Adipocyte (in vitro differentiated cells): Measurements from ENCODE around the gene TEX12.
A peak's percentile ranks its signal among the peaks of the same experiment; 100 is the strongest.
"Not testable (repeated sequence)": the region's sequence is repeated elsewhere in the genome, so short reads cannot be mapped to it uniquely, and the experiment has no call there.

Experiments
- DNase-seq: peaks from one replicate; pipeline ENCODE4 v3.0.0-alpha.2; 2015; ENCODE audit warnings: low read depth
- H3K27me3 ChIP-seq: replicated peaks from 2 replicates; pipeline ENCODE4 v1.7.0; 2013; ENCODE audit warnings: mild to moderate bottlenecking, low read length, moderate library complexity; ENCODE audit not compliant: control insufficient read depth, insufficient read depth
- H3K36me3 ChIP-seq: 2 replicates; pipeline ENCODE4 v1.7.0; 2013; ENCODE audit warnings: low read length, mild to moderate bottlenecking, moderate library complexity; ENCODE audit not compliant: control insufficient read depth, insufficient read depth, severe bottlenecking
- H3K4me1 ChIP-seq: 2 replicates; pipeline ENCODE4 v1.7.0; 2013; ENCODE audit warnings: mild to moderate bottlenecking, low read length, moderate library complexity; ENCODE audit not compliant: control insufficient read depth, insufficient read depth
- H3K4me3 ChIP-seq: 2 replicates; pipeline ENCODE4 v1.7.0; 2013; ENCODE audit warnings: mild to moderate bottlenecking, low read length, moderate library complexity
- H3K9ac ChIP-seq: 2 replicates; pipeline ENCODE4 v1.7.0; 2013; ENCODE audit warnings: mild to moderate bottlenecking, low read length, moderate library complexity
- H3K9me3 ChIP-seq: 2 replicates; pipeline ENCODE4 v1.7.0; 2013; ENCODE audit warnings: mild to moderate bottlenecking, low read length, moderate library complexity; ENCODE audit not compliant: control insufficient read depth

Gene TEX12

DNA sequence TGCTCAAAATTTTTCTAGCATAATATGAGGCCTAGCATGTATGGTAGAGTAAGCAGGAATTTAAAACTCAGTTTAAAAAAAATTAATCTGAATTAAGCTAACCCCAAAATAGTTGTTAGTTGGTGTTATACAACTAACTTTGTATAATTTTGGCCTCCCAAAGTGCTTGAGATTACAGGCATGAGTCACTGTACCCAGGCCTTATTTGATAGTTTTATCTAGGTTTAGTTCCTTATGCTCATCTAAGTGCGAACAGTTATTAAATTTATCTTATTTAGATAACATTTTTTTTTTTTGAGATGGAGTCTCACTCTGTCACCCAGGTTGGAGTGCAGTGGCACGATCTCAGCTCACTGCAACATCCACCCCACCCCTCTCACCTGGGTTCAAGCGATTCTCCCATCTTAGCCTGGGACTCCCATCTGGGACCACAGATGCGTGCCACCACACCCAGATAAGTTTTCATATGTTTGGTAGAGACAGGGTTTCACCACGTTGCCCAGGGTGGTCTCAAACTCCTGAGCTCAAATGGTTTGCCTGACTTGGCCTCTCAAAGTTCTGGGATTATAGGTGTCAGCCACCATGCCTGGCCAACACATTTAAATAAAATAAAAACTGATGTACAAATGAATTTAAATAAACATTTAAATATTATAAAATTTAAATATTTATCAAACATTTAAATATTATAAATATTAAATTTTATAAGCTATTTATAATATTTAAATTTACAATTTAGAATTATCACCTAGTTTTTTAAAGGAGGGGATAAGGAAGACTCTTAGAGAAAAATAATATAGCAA is 10.8 kb upstream of the TEX12 start:
- Histone ChIP-seq H3K36me3 (no peaks in the 10 kb centered on the region), H3K9ac (no peak overlapping the region), H3K27me3 (no peaks in the 10 kb centered on the region), H3K4me1 (peaks cover 21% of the 10 kb centered on the region), H3K4me3 (no peak overlapping the region), H3K9me3 (no peaks in the 10 kb centered on the region)
- peak; percentile 6 for DNase-seq

DNA sequence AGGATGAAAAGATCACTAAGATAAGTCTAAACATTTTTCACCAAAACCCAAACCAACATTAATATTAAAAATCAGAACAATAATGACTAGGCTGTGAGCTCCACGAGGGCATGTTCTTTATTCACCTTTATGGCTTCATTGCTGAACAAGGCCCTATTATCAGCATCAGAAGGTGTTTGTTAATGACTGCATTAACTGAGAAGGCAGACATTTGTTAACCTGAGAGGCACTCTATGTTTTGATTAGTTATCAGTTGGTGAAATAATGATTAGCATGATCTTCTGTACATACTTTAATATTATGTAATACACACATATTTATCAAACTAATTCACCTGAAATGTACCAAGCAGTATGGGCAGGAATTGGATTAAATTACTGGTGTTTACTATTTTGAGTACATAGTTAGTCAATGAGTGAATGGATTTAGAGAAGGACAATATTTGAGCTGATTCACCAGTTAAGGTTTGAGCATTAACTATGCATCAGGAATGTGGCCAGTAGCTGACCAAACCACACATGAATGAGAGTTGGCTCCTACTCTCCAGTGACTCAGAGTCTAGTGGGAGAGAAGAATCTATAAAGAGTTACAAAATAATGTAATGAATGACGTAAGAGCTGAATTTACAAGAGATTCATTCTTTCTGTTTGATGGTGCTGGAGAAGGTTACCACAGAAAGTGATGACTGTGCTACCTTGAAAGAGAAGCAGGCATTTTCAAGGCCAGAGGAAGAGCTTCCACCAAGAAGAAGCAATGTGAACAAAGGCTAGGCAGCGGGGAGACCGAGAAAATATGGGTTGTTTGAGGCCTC is 10.0 kb upstream of the TEX12 start:
- peak; percentile 97 for DNase-seq
- Histone ChIP-seq H3K9ac (no peak overlapping the region), H3K9me3 (no peaks in the 10 kb centered on the region), H3K27me3 (no peaks in the 10 kb centered on the region), H3K4me3 (no peak overlapping the region), H3K36me3 (no peaks in the 10 kb centered on the region), H3K4me1 (peaks cover 22% of the 10 kb centered on the region)

DNA sequence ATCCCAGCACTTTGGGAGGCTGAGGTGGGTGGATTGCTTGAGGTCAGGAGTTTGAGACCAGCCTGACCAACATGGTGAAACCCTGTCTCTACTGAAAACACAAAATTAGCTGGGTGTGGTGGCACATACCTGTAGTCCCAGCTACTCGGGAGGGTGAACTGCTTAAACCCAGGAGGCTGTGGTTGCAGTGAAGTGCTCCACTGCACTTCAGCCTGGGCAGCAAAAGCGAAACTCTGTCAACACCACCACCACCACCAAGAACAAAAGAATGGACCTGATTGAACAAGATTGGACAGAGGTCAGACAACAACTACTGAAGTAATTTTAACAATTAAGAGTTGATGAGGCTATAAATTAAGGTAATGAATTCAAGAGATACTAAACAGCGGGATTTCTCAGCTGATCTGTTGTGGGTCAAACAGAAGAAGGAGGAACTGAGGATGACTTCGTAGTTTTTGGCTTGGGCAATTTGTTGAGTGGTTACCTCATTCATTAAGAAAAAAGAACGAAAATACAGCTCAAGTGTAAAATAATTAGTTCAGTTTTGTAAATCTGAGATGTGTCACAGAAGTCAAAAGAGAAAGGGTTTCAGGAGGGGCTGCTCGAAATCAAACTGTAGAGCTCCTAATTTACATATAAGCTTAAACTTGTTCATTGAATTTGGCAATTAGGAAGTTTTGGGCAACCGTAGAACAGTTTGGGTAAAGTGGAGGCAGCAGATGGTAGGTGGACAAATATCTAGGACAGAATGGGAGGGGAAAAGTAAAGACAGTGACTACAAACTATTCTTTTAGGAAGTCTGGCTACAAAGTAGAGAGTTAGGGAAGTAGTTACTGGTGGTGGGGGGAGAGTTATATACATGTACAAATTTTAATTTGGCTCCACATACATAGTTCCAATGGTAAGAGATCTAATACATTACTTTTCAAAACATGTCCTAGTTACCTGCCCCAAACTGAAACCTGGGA is 7.8 kb upstream of the TEX12 start:
- peaks cover 22% of the 10 kb centered on the region for H3K4me1 ChIP-seq
- no peak for DNase-seq
- no peaks in the 10 kb centered on the region for H3K9me3 ChIP-seq
- no peak overlapping the region for H3K4me3 ChIP-seq
- H3K9ac ChIP-seq: no peak overlapping the region
- H3K27me3 ChIP-seq: no peaks in the 10 kb centered on the region
- no peaks in the 10 kb centered on the region for H3K36me3 ChIP-seq

DNA sequence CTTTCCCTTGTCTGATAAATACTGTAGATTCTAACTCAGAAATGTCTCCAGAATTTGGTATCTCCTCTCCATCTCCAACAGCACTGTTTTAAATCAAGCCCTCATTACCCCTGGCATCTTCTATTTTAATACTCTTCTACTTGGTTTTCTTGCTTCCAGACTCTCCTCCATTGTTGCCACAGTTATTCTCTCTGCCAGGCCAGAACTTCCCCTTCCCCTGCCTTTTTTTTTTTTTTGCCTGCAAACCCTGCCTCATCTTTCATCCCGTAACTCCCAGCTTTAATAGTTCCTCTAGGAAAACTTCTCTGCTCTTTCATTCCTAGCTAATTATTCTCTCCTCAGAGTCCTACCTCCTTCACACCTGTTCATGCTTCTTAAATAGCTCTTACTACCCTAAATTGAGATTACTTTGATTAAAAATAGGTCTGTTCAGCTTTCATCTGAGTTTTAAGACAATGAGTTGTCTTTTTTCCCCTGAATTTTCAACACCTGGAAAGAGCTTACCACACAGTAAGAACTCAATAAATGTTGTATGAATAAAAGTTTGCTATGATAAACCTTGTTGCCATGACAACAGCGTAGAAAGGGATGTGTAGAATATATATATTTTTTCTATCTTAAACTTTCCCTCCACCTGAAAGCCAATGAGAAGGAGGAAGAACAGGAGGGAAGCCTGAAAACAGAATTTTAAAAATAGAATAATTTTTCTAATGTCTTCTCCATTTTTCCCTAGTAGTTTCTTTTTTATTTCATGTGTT is 6.9 kb upstream of the TEX12 start:
- Histone ChIP-seq H3K4me1 (peaks cover 22% of the 10 kb centered on the region), H3K9me3 (no peaks in the 10 kb centered on the region), H3K27me3 (no peaks in the 10 kb centered on the region), H3K9ac (no peak overlapping the region), H3K4me3 (no peak overlapping the region), H3K36me3 (no peaks in the 10 kb centered on the region)
- DNase-seq: no peak

DNA sequence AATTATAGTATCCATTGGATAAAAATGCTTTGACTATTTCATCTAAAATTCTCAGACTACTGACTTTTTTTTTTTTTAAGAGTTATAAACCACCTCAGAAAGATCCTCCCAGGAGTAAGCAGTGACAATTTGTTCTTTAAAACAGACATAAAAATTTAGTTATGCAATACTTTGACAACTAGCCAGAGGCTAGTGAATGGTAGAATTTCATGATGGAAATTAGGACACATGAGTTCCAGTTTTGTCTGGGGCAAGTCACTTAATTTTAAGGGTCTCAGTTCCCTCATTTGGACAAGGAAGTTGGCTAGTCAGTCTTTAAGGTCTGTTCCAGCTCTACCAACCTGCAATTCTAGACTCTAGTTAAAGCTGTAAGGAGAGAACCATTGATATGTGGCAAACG is 6.2 kb upstream of the TEX12 start:
- Histone ChIP-seq H3K9ac (no peak overlapping the region), H3K4me3 (no peak overlapping the region), H3K4me1 (peaks cover 22% of the 10 kb centered on the region), H3K36me3 (no peaks in the 10 kb centered on the region), H3K27me3 (no peaks in the 10 kb centered on the region), H3K9me3 (no peaks in the 10 kb centered on the region)
- DNase-seq: peak; percentile 7

DNA sequence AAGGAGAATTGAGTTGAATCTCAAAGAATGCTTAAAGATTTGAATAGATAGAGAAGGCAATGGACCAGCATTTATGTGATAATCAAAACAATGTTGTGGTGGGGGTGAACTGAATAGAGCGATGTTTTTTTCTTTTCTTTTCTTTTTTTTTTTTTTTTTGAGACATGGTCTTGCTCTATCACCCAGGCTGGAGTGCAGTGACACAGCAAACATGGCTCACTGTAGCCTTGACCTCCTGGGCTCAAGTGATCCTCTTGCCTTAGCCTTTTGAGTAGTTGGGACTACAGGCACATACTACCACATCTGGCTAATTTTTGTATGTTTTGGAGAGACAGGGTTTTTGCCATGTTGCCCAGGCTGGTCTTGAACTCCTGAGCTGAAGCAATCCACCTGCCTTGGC is 5.0 kb upstream of the TEX12 start:
- H3K9me3 ChIP-seq, H3K27me3 ChIP-seq, H3K4me3 ChIP-seq, H3K36me3 ChIP-seq, DNase-seq, H3K9ac ChIP-seq: not testable (repeated sequence)
- peaks cover 20% of the 10 kb centered on the region for H3K4me1 ChIP-seq

DNA sequence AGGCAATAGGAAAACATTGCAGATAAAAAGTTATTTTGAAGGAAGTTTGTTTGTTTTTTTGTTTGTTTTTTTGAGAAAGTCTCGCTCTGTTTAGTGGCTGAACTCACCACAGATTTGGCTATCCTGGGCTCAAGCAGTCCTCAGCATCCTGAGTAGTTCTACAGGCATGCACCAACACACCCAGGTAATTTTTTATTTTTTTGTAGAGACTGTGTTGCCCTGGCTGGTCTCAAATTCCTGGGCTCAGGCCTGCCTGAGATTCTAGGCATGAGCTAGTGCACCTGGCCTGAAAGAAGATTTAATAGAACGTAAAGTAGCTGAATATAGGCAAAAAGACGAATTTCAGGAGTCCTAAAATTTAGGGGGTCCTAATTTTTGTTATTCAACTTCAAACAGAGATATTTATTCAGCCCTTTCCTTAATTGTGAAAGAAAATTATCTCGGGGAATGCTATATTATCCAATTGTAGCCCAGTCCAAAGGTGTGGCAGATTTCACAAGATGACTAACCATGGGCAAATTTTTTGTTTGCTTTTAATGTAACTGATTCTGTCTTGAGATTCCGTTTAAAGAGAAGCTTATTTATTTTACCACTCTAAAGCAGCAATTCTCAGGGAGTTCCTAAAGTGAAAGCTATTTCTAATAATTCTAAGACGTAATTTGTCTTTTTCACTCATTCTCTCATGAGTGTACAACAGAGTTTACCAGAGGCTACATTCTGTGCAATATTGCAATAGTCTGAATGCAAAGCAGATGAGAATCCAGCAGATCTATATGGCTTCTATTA is 4.2 kb upstream of the TEX12 start:
- Histone ChIP-seq H3K9me3 (no peaks in the 10 kb centered on the region), H3K36me3 (no peaks in the 10 kb centered on the region), H3K9ac (no peak overlapping the region), H3K4me1 (peaks cover 17% of the 10 kb centered on the region), H3K4me3 (peak overlapping the region; percentile 23), H3K27me3 (no peaks in the 10 kb centered on the region)
- peak; percentile 54 for DNase-seq

DNA sequence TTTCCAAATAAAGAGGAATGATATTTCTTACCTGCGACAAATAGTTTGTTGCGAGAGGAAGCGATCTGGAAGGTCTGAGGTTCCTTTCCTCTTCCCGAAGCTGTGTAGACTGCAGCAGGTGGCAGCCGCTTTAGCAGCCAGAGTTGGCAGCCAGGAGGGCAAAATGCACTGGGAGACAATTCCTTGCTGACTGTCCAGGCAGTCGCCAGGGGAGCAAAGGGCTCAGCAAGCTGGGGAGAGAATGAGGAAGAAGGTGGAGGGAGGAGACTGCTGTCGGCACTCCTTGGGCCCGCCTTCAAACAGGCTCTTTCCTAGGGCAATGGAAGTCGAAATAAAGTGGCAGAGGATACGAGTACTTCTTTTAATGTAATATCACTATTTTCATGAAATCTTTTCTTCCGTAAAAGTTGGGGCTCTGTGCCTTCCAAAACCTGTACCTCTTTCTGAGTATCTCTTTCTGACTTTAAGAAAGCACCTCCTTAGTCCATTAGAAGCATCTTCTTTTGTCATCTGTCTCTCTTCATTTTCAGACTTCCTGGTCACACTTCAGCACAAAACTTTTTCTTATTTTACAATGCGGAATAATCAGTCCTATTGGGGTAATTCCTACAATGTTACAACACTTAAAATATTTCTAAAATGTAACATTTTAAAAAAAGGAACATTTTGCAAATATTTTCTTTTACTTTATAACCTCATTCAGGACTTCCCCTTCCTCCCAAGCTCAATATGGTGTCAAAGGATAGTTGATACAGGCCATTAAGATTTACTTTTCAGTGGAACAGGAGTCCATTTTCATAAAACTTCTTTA is 3.1 kb upstream of the TEX12 start, which contains the start of gene IL18:
Gene IL18 (minus strand): TSS at position 220 of the 811 bp plus-strand sequence. CDS start 9,041 bp downstream, outside the sequence.
- peak within 1 kb of the TSS; percentile 23 for H3K4me3 ChIP-seq
- H3K4me1 ChIP-seq: peaks cover 17% of the 10 kb centered on the region
- H3K9ac ChIP-seq: no peak within 1 kb of the TSS
- no peaks in the 10 kb centered on the region for H3K27me3 ChIP-seq
- DNase-seq: no peak
- H3K9me3 ChIP-seq: no peaks in the 10 kb centered on the region
- H3K36me3 ChIP-seq: no peaks in the 10 kb centered on the region

DNA sequence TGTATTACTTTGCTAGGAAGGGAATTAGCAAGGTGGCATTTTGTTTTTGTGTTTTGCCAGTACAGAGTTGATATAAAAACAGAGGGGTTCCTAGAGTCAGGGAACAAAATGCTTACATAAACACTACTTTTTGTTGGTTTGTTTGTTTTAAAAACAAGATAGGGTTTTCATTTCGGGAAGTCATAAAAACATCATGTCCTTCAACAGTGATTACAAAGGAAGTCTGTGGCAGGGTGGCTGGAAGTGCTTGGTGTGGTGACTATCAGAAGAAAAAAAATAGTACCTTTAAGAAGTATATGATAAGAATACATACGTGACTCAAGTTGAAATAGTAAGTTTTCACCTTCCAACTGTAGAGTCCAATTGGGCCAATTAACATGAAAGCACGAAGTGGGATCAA is 2.1 kb upstream of the TEX12 start:
- no peak for DNase-seq
- H3K36me3 ChIP-seq: no peaks in the 10 kb centered on the region
- no peak overlapping the region for H3K9ac ChIP-seq
- peaks cover 17% of the 10 kb centered on the region for H3K4me1 ChIP-seq
- H3K9me3 ChIP-seq: no peaks in the 10 kb centered on the region
- H3K27me3 ChIP-seq: no peaks in the 10 kb centered on the region
- no peak overlapping the region for H3K4me3 ChIP-seq
